WTC11 (cell line): ENCODE measurements around the gene YY2. TPM values are rescaled to one million over a fixed set of nuclear protein-coding genes. Genes with fewer than 3 reads are reported as not detected.

Experiments
- ATAC-seq: fragments of 200-7000 bp; cut with Tn5 transposase; 2 replicates; pipeline ENCODE4 v1.10.0; 2021; ENCODE audit warnings: mild to moderate bottlenecking, moderate library complexity
- CTCF ChIA-PET: fragments of 300-600 bp; sonication (Branson Sonifier 250); formaldehyde crosslinking; loops from one replicate; lab custom pipeline; 2021; ENCODE audit warnings: antibody characterized with exemption; lab: Charles Lee
- POLR2A ChIA-PET: fragments of 350-600 bp; sonication (Branson Sonifier 250); formaldehyde crosslinking; loops from one replicate; lab custom pipeline; 2021; ENCODE audit warnings: antibody characterized with exemption; lab: Charles Lee
- DNase-seq: peaks from one replicate; pipeline ENCODE4 v3.0.0; 2021; ENCODE audit warnings: low spot score
- H3K27ac Mint-ChIP-seq: 2 replicates; pipeline ENCODE4 v1.8.0; 2021; ENCODE audit warnings: mixed read lengths
- H3K27me3 Mint-ChIP-seq: 2 replicates; pipeline ENCODE4 v1.8.0; 2021; ENCODE audit warnings: low read depth, mild to moderate bottlenecking, moderate library complexity, mixed read lengths
- H3K36me3 Mint-ChIP-seq: 2 replicates; pipeline ENCODE4 v1.8.0; 2021; ENCODE audit warnings: mixed read lengths
- H3K4me1 Mint-ChIP-seq: 2 replicates; pipeline ENCODE4 v1.8.0; 2022; ENCODE audit warnings: mixed read lengths
- H3K4me3 Mint-ChIP-seq: 2 replicates; pipeline ENCODE4 v1.8.0; 2021; ENCODE audit warnings: mild to moderate bottlenecking, moderate library complexity, mixed read lengths
- H3K9me3 Mint-ChIP-seq: 2 replicates; pipeline ENCODE4 v1.8.0; 2021; ENCODE audit warnings: mixed read lengths
- CREM ChIP-seq: sonication (generic); formaldehyde crosslinking; IDR thresholded peaks from 2 replicates; pipeline ENCODE4 v1.8.1; 2022; ENCODE audit warnings: mild to moderate bottlenecking, missing genetic modification reagents, moderate library complexity
- GABPB1 ChIP-seq: sonication (generic); formaldehyde crosslinking; IDR thresholded peaks from 2 replicates; pipeline ENCODE4 v1.8.1; 2023; ENCODE audit warnings: mild to moderate bottlenecking, missing genetic modification reagents
- NFE2L1 ChIP-seq: sonication (generic); formaldehyde crosslinking; IDR thresholded peaks from 2 replicates; pipeline ENCODE4 v1.8.1; 2023; ENCODE audit warnings: missing genetic modification reagents
- NFYB ChIP-seq: sonication (generic); formaldehyde crosslinking; conservative IDR thresholded peaks from 2 replicates; pipeline ENCODE4 v1.8.0; 2022; ENCODE audit warnings: low read depth, missing genetic modification reagents
- NR1H2 ChIP-seq: sonication (generic); formaldehyde crosslinking; IDR thresholded peaks from 2 replicates; pipeline ENCODE4 v1.9.0; 2021; ENCODE audit warnings: mild to moderate bottlenecking, moderate library complexity, missing genetic modification reagents
- OVOL2 ChIP-seq: fragments of 250-450 bp; sonication (Bioruptor Pico); IDR thresholded peaks from 2 replicates; pipeline ENCODE4 v1.9.0; 2021; ENCODE audit warnings: mild to moderate bottlenecking, borderline replicate concordance
- RORB ChIP-seq: fragments of 250-450 bp; sonication (Bioruptor Pico); IDR thresholded peaks from 2 replicates; pipeline ENCODE4 v1.9.0; 2021; ENCODE audit warnings: mild to moderate bottlenecking
- SP1 ChIP-seq: sonication (generic); formaldehyde crosslinking; conservative IDR thresholded peaks from 2 replicates; pipeline ENCODE4 v1.8.1; 2022; ENCODE audit warnings: missing genetic modification reagents
- ZNF396 ChIP-seq: fragments of 250-450 bp; sonication (Bioruptor Pico); IDR thresholded peaks from 2 replicates; pipeline ENCODE4 v1.8.0; 2021; ENCODE audit warnings: mild to moderate bottlenecking, moderate library complexity, borderline replicate concordance
- ZNF416 ChIP-seq: fragments of 250-450 bp; sonication (Bioruptor Pico); IDR thresholded peaks from 2 replicates; pipeline ENCODE4 v1.9.0; 2021; ENCODE audit warnings: mild to moderate bottlenecking, inconsistent platforms
- ZNF423 ChIP-seq: fragments of 250-450 bp; sonication (Bioruptor Pico); IDR thresholded peaks from 2 replicates; pipeline ENCODE4 v2.1.2; 2022; ENCODE audit warnings: mild to moderate bottlenecking, moderate library complexity
- total RNA-seq: library from RNA; stranded (reverse); gene quantifications from 3 replicates; pipeline ENCODE4 v1.2.3, GENCODE V29; 2021
- TF ChIP-seq, protein P1 (sequence below): sonication (generic); formaldehyde crosslinking; IDR thresholded peaks from 2 replicates; pipeline ENCODE4 v1.8.1; 2022; ENCODE audit warnings: mild to moderate bottlenecking, missing genetic modification reagents, moderate library complexity, borderline replicate concordance
- TF ChIP-seq, protein P2 (sequence below): fragments of 250-450 bp; sonication (Bioruptor Pico); IDR thresholded peaks from 2 replicates; pipeline ENCODE4 v1.8.0; 2021; ENCODE audit warnings: mild to moderate bottlenecking
- TF ChIP-seq, protein P3 (sequence below): sonication (generic); formaldehyde crosslinking; IDR thresholded peaks from 2 replicates; pipeline ENCODE4 v1.8.0; 2022; ENCODE audit warnings: missing genetic modification reagents
- TF ChIP-seq, protein P4 (sequence below): sonication (generic); formaldehyde crosslinking; IDR thresholded peaks from 2 replicates; pipeline ENCODE4 v1.8.0; 2022; ENCODE audit warnings: mild to moderate bottlenecking, missing genetic modification reagents
- TF ChIP-seq, protein P5 (sequence below): sonication (generic); formaldehyde crosslinking; IDR thresholded peaks from 2 replicates; pipeline ENCODE4 v1.8.0; 2022; ENCODE audit warnings: mild to moderate bottlenecking, missing genetic modification reagents
- TF ChIP-seq, protein P6 (sequence below): sonication (generic); formaldehyde crosslinking; IDR thresholded peaks from 2 replicates; pipeline ENCODE4 v1.8.1; 2022; ENCODE audit warnings: low read depth, mild to moderate bottlenecking, moderate library complexity, missing genetic modification reagents, borderline replicate concordance
- TF ChIP-seq, protein P7 (sequence below): sonication (generic); formaldehyde crosslinking; IDR thresholded peaks from 2 replicates; pipeline ENCODE4 v1.8.1; 2022; ENCODE audit warnings: mild to moderate bottlenecking, moderate library complexity, missing genetic modification reagents
- TF ChIP-seq, protein P8 (sequence below): sonication (generic); formaldehyde crosslinking; IDR thresholded peaks from 2 replicates; pipeline ENCODE4 v1.8.0; 2023; ENCODE audit warnings: missing genetic modification reagents
- TF ChIP-seq, protein P9 (sequence below): sonication (generic); formaldehyde crosslinking; IDR thresholded peaks from 2 replicates; pipeline ENCODE4 v1.8.1; 2023; ENCODE audit warnings: mild to moderate bottlenecking, moderate library complexity, missing genetic modification reagents

Gene YY2
- total RNA-seq, 1 experiment from 2014 or later: 1.4 TPM

DNA sequence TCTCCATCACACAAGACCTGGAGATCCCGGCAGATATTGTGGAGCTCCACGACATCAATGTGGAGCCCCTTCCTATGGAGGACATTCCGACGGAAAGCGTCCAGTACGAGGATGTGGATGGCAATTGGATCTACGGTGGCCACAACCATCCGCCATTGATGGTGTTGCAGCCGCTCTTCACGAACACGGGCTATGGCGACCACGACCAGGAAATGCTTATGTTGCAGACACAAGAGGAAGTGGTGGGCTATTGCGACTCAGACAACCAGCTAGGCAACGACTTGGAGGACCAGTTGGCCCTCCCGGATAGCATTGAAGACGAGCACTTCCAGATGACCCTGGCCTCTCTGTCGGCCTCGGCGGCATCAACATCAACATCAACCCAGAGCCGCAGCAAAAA, 717 bp downstream of the YY2 start:
- Mint-ChIP-seq H3K36me3 (peaks cover 5% of the 10 kb centered on the region; the same call in 1 of the 2 replicates), H3K4me1 (no peaks in the 10 kb centered on the region), H3K9me3 (no peaks in the 10 kb centered on the region), H3K27ac (no peak overlapping the region), H3K4me3 (no peak overlapping the region), H3K27me3 (no peaks in the 10 kb centered on the region)
- CTCF ChIA-PET: no interaction called here
- POLR2A ChIA-PET: no interaction called here
- DNase-seq (no peak), ATAC-seq (no peak)
- TF ChIP-seq, protein P1, sequence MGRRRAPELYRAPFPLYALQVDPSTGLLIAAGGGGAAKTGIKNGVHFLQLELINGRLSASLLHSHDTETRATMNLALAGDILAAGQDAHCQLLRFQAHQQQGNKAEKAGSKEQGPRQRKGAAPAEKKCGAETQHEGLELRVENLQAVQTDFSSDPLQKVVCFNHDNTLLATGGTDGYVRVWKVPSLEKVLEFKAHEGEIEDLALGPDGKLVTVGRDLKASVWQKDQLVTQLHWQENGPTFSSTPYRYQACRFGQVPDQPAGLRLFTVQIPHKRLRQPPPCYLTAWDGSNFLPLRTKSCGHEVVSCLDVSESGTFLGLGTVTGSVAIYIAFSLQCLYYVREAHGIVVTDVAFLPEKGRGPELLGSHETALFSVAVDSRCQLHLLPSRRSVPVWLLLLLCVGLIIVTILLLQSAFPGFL: no peak
- TF ChIP-seq ZNF423 (CRISPR knock-in tag) (no peak), RORB (CRISPR knock-in tag) (no peak), NFYB (no peak), ZNF416 (CRISPR knock-in tag) (no peak), ZNF396 (CRISPR knock-in tag) (no peak), CREM (CRISPR knock-in tag) (no peak), GABPB1 (CRISPR knock-in tag) (no peak), OVOL2 (CRISPR knock-in tag) (no peak), NR1H2 (CRISPR knock-in tag) (no peak), SP1 (CRISPR knock-in tag) (no peak), NFE2L1 (CRISPR knock-in tag) (no peak)
- TF ChIP-seq, protein P2, sequence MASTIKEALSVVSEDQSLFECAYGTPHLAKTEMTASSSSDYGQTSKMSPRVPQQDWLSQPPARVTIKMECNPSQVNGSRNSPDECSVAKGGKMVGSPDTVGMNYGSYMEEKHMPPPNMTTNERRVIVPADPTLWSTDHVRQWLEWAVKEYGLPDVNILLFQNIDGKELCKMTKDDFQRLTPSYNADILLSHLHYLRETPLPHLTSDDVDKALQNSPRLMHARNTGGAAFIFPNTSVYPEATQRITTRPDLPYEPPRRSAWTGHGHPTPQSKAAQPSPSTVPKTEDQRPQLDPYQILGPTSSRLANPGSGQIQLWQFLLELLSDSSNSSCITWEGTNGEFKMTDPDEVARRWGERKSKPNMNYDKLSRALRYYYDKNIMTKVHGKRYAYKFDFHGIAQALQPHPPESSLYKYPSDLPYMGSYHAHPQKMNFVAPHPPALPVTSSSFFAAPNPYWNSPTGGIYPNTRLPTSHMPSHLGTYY: no peak
- TF ChIP-seq, protein P3, sequence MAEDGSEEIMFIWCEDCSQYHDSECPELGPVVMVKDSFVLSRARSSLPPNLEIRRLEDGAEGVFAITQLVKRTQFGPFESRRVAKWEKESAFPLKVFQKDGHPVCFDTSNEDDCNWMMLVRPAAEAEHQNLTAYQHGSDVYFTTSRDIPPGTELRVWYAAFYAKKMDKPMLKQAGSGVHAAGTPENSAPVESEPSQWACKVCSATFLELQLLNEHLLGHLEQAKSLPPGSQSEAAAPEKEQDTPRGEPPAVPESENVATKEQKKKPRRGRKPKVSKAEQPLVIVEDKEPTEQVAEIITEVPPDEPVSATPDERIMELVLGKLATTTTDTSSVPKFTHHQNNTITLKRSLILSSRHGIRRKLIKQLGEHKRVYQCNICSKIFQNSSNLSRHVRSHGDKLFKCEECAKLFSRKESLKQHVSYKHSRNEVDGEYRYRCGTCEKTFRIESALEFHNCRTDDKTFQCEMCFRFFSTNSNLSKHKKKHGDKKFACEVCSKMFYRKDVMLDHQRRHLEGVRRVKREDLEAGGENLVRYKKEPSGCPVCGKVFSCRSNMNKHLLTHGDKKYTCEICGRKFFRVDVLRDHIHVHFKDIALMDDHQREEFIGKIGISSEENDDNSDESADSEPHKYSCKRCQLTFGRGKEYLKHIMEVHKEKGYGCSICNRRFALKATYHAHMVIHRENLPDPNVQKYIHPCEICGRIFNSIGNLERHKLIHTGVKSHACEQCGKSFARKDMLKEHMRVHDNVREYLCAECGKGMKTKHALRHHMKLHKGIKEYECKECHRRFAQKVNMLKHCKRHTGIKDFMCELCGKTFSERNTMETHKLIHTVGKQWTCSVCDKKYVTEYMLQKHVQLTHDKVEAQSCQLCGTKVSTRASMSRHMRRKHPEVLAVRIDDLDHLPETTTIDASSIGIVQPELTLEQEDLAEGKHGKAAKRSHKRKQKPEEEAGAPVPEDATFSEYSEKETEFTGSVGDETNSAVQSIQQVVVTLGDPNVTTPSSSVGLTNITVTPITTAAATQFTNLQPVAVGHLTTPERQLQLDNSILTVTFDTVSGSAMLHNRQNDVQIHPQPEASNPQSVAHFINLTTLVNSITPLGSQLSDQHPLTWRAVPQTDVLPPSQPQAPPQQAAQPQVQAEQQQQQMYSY (CRISPR knock-in tag): no peak
- TF ChIP-seq, protein P4, sequence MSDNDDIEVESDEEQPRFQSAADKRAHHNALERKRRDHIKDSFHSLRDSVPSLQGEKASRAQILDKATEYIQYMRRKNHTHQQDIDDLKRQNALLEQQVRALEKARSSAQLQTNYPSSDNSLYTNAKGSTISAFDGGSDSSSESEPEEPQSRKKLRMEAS: no peak
- TF ChIP-seq, protein P5, sequence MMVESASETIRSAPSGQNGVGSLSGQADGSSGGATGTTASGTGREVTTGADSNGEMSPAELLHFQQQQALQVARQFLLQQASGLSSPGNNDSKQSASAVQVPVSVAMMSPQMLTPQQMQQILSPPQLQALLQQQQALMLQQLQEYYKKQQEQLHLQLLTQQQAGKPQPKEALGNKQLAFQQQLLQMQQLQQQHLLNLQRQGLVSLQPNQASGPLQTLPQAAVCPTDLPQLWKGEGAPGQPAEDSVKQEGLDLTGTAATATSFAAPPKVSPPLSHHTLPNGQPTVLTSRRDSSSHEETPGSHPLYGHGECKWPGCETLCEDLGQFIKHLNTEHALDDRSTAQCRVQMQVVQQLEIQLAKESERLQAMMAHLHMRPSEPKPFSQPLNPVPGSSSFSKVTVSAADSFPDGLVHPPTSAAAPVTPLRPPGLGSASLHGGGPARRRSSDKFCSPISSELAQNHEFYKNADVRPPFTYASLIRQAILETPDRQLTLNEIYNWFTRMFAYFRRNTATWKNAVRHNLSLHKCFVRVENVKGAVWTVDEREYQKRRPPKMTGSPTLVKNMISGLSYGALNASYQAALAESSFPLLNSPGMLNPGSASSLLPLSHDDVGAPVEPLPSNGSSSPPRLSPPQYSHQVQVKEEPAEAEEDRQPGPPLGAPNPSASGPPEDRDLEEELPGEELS: no peak
- TF ChIP-seq, protein P6, sequence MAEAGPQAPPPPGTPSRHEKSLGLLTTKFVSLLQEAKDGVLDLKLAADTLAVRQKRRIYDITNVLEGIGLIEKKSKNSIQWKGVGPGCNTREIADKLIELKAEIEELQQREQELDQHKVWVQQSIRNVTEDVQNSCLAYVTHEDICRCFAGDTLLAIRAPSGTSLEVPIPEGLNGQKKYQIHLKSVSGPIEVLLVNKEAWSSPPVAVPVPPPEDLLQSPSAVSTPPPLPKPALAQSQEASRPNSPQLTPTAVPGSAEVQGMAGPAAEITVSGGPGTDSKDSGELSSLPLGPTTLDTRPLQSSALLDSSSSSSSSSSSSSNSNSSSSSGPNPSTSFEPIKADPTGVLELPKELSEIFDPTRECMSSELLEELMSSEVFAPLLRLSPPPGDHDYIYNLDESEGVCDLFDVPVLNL: no peak
- TF ChIP-seq, protein P7, sequence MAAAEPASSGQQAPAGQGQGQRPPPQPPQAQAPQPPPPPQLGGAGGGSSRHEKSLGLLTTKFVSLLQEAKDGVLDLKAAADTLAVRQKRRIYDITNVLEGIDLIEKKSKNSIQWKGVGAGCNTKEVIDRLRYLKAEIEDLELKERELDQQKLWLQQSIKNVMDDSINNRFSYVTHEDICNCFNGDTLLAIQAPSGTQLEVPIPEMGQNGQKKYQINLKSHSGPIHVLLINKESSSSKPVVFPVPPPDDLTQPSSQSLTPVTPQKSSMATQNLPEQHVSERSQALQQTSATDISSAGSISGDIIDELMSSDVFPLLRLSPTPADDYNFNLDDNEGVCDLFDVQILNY (CRISPR knock-in tag): no peak
- TF ChIP-seq, protein P8, sequence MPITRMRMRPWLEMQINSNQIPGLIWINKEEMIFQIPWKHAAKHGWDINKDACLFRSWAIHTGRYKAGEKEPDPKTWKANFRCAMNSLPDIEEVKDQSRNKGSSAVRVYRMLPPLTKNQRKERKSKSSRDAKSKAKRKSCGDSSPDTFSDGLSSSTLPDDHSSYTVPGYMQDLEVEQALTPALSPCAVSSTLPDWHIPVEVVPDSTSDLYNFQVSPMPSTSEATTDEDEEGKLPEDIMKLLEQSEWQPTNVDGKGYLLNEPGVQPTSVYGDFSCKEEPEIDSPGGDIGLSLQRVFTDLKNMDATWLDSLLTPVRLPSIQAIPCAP (CRISPR knock-in tag): no peak
- TF ChIP-seq, protein P9, sequence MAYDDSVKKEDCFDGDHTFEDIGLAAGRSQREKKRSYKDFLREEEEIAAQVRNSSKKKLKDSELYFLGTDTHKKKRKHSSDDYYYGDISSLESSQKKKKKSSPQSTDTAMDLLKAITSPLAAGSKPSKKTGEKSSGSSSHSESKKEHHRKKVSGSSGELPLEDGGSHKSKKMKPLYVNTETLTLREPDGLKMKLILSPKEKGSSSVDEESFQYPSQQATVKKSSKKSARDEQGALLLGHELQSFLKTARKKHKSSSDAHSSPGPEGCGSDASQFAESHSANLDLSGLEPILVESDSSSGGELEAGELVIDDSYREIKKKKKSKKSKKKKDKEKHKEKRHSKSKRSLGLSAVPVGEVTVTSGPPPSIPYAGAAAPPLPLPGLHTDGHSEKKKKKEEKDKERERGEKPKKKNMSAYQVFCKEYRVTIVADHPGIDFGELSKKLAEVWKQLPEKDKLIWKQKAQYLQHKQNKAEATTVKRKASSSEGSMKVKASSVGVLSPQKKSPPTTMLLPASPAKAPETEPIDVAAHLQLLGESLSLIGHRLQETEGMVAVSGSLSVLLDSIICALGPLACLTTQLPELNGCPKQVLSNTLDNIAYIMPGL (CRISPR knock-in tag): no peak
